T-cell (primary cell): Measurements from ENCODE around the gene ITGB6. TPM values are rescaled to one million over a fixed set of nuclear protein-coding genes. Genes with fewer than 3 reads are reported as not detected.

Source experiments
- ATAC-seq, 4 experiments: fragments of 200-7000 bp in 3 of 4; fragments of 150-1000 bp in 1 of 4; cut with Tn5 transposase; replicated peaks in 1 of 4; 1 replicate in 3 of 4; 2 replicates in 1 of 4; pipeline ENCODE4 v1.10.0; 2021; ENCODE audit warnings: moderate library complexity in 3 of 4, mild to moderate bottlenecking in 2 of 4, moderate number of reproducible peaks in 1 of 4
- CTCF ChIA-PET, 2 donors: fragments of 300-600 bp; sonication (Branson Sonifier 250); formaldehyde crosslinking; loops; one replicate each; lab custom pipeline; 2022; ENCODE audit warnings: antibody characterized with exemption in 2 of 2; lab: Charles Lee
- POLR2A ChIA-PET, 2 donors: fragments of 300-600 bp; sonication (Branson Sonifier 250); formaldehyde crosslinking; loops; one replicate each; lab custom pipeline; 2022; ENCODE audit warnings: antibody characterized with exemption in 2 of 2; lab: Charles Lee
- DNase-seq, 35 experiments: peaks; one replicate each; pipeline versions ENCODE4 v3.0.0 to v3.0.0-alpha.2; 2013 to 2023
- H3K27ac ChIP-seq: one replicate; pipeline ENCODE4 v1.5.1; 2013; ENCODE audit warnings: low read length
- H3K27me3 ChIP-seq, 2 experiments: replicated peaks in 1 of 2; 1 replicate in 1 of 2; 2 replicates in 1 of 2; pipeline versions ENCODE4 v1.6.1 to v1.7.0; 2013; ENCODE audit warnings: low read length in 1 of 2, mixed read lengths in 1 of 2; ENCODE audit not compliant: control insufficient read depth in 2 of 2, insufficient read depth in 2 of 2; ENCODE audit errors: extremely low read depth in 1 of 2
- H3K36me3 ChIP-seq, 2 donors: 1 replicate in 1 of 2; 2 replicates in 1 of 2; pipeline versions ENCODE4 v1.6.1 to v1.7.0; 2013; ENCODE audit warnings: low read length in 1 of 2; ENCODE audit not compliant: control insufficient read depth in 2 of 2, insufficient read depth in 1 of 2; ENCODE audit errors: extremely low read depth in 1 of 2
- H3K4me1 ChIP-seq, 2 experiments: 1 replicate in 1 of 2; 2 replicates in 1 of 2; pipeline versions ENCODE4 v1.6.1 to v1.7.0; 2013; ENCODE audit warnings: low read length in 2 of 2, mixed read lengths in 1 of 2; ENCODE audit not compliant: insufficient read depth in 2 of 2, control insufficient read depth in 1 of 2; ENCODE audit errors: extremely low read depth in 1 of 2
- H3K4me3 ChIP-seq, 2 donors: 1 replicate in 1 of 2; 2 replicates in 1 of 2; pipeline versions ENCODE4 v1.5.1 to v1.7.0; 2013; ENCODE audit warnings: mild to moderate bottlenecking in 2 of 2, low read length in 1 of 2, moderate library complexity in 1 of 2; ENCODE audit not compliant: control insufficient read depth in 1 of 2; ENCODE audit errors: extremely low read depth in 1 of 2
- H3K9me3 ChIP-seq: 2 replicates; pipeline ENCODE4 v1.7.0; 2013
- H3K27ac Mint-ChIP-seq, 2 donors: one replicate each; pipeline ENCODE4 v1.8.0; 2020 to 2021; ENCODE audit warnings: mild to moderate bottlenecking in 2 of 2, mixed read lengths in 2 of 2
- H3K27me3 Mint-ChIP-seq, 2 donors: one replicate each; pipeline ENCODE4 v1.8.0; 2021 to 2022; ENCODE audit warnings: mixed read lengths in 2 of 2
- H3K36me3 Mint-ChIP-seq: one replicate; pipeline ENCODE4 v1.8.0; 2021; ENCODE audit warnings: mixed read lengths
- H3K4me1 Mint-ChIP-seq, 3 donors: one replicate each; pipeline ENCODE4 v1.8.0; 2020 to 2022; ENCODE audit warnings: mixed read lengths in 3 of 3, mild to moderate bottlenecking in 1 of 3
- H3K4me3 Mint-ChIP-seq, 3 donors: one replicate each; pipeline ENCODE4 v1.8.0; 2020 to 2022; ENCODE audit warnings: mild to moderate bottlenecking in 3 of 3, mixed read lengths in 3 of 3, moderate library complexity in 3 of 3
- H3K9me3 Mint-ChIP-seq, 3 donors: one replicate each; pipeline ENCODE4 v1.8.0; 2020 to 2022; ENCODE audit warnings: mixed read lengths in 3 of 3
- WGBS: methylation state at CpG from one replicate; pipeline ENCODE4 v1.1.5; 2013; ENCODE audit warnings: missing lambda C conversion rate; ENCODE audit not compliant: insufficient coverage; 5-methylcytosine and 5-hydroxymethylcytosine counted together
- total RNA-seq, 35 experiments: library from RNA in 6 of 35; stranded (reverse) in 6 of 35; fragments of 120-200 nt in 1 of 35; gene quantifications; one replicate each; pipeline versions ENCODE4 v1.2.1 to v1.2.4 and lab custom pipeline; 2013 to 2026

The ITGB6 gene
- total RNA-seq, 5 donors from 2014 or later (not counting 1 experiment from before 2014, with no cell fraction given) = 0.09 to 0.38 TPM; not detected in 3

DNA sequence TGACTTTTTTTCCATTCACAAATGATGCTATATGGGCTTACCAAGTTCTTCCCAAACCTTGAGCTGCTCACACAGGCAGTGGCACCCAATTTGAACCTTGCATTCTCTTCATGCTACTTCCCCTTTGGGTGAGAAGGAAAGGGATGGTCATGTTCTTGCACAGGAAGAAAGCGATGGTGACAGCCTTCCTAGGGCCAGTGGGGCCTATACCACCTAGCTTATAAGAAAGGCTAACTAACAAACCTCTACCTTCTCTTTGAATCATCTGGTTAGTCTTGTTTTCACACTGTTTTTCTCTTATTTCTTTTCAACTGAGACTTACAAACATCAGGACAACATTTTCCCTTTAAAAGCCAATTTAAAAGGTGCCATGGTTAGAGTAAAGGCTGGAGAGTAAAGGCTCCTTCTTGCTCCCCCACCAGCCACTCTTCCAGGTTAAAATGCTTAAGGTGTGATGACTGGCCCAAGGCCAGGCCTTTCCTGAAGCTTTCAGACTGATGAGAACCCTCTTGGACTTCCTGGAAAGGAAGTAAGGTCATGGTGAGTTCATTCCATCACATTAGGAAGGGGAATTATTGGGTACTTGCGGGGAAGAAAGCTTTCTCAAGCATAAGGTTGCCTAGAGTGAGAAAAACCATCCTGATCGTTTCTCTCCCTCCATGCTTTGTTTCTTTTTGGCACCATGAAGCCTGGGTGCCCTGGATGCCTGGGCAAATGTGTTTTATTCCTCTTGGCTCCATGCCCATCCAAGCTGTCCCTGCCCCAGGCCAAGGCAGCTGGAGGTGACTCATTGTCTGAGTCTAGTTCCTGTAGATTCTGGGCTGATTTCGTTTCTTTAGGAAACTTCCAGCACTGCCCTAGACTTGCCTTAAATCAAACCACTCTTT lies 41.4 kb upstream of the ITGB6 start:
- ChIA-PET CTCF (interaction anchor here (0.6 to 1.0 kb wide), 2 partner anchors 729 to 755 kb away, joined by 3 read pairs; no protein-coding TSS in a partner anchor), POLR2A (no interaction called here)
- H3K9me3 ChIP-seq = no peaks in the 10 kb centered on the region
- no peaks in the 10 kb centered on the region for H3K4me1 ChIP-seq
- H3K27me3 ChIP-seq = no peaks in the 10 kb centered on the region
- Mint-ChIP-seq H3K36me3 (no peaks in the 10 kb centered on the region), H3K27ac (no peak overlapping the region), H3K4me1 (no peaks in the 10 kb centered on the region), H3K9me3 (no peaks in the 10 kb centered on the region), H3K27me3 (no peaks in the 10 kb centered on the region), H3K4me3 (no peak overlapping the region)
- H3K36me3 ChIP-seq = no peaks in the 10 kb centered on the region
- DNase-seq = no peak
- H3K4me3 ChIP-seq = no peak overlapping the region
- H3K27ac ChIP-seq = no peak overlapping the region
- no peak for ATAC-seq
- 83% methylated on average over 1 of the region's 4 CpGs for WGBS

DNA sequence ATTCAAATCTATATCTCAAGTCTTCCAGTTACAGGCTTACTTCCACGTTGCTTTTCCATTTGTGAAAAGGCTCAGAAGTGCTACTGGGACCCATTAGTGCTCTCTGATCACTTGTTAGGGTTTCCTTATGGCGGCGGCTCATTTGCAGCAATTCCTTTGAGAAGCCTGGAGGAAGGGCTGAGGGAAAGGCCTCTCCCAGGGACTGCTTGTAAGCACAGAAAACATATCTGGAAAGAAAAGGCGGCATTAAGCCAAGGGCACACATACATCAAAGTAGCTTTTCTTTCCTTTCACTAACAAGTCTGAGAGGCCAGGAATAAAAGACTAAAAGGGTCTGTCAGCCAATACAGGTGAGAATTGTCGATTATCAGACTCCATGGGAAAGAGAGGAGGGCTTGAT lies 39.4 kb upstream of the ITGB6 start:
- ChIA-PET CTCF (interaction anchor here in 1 of 2 donors (0.6 kb wide), 2 partner anchors 29 to 49 kb away, joined by 3 to 12 read pairs; no protein-coding TSS in a partner anchor), POLR2A (no interaction called here)
- no peaks in the 10 kb centered on the region for H3K36me3 Mint-ChIP-seq
- DNase-seq (no peak), ATAC-seq (no peak)
- Histone ChIP-seq H3K27ac (no peak overlapping the region), H3K9me3 (no peaks in the 10 kb centered on the region), H3K4me3 (no peak overlapping the region), H3K27me3 (no peaks in the 10 kb centered on the region), H3K36me3 (no peaks in the 10 kb centered on the region), H3K4me1 (no peaks in the 10 kb centered on the region)
- H3K4me3 Mint-ChIP-seq = no peak overlapping the region
- H3K27me3 Mint-ChIP-seq = no peaks in the 10 kb centered on the region
- WGBS = no CpG with 5 or more reads among the region's 5 CpGs
- no peak overlapping the region for H3K27ac Mint-ChIP-seq
- no peaks in the 10 kb centered on the region for H3K9me3 Mint-ChIP-seq
- no peaks in the 10 kb centered on the region for H3K4me1 Mint-ChIP-seq

DNA sequence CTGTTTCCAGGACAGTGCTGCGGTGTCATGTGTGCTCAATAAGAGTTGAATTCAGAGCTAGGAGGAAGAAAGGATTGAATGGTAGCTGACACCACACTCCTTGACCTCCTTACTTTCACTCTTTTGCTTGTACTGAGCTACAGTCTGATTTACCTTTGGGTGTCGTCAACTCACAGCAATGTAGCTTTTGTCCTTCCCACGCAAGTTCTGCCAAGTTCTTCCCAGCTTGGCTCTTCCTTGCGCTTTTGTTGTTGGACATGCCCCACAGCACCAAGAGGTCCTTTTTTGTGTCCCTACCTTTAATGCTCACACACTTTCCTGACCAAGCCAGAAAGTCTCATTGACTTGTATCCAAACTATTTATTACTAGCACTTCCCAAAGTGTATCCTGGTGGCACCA lies 38.3 kb upstream of the ITGB6 start:
- H3K4me1 ChIP-seq = no peaks in the 10 kb centered on the region
- no peaks in the 10 kb centered on the region for H3K36me3 ChIP-seq
- ATAC-seq (no peak), DNase-seq (no peak)
- H3K27ac Mint-ChIP-seq = no peak overlapping the region
- H3K9me3 ChIP-seq = no peaks in the 10 kb centered on the region
- no peak overlapping the region for H3K4me3 Mint-ChIP-seq
- no peaks in the 10 kb centered on the region for H3K9me3 Mint-ChIP-seq
- CTCF ChIA-PET = no interaction called here
- H3K4me3 ChIP-seq = no peak overlapping the region
- H3K27me3 ChIP-seq = no peaks in the 10 kb centered on the region
- no peaks in the 10 kb centered on the region for H3K4me1 Mint-ChIP-seq
- WGBS = 96% methylated on average over 3 of the region's 4 CpGs
- no peak overlapping the region for H3K27ac ChIP-seq
- peaks cover 0 to 5% of the 10 kb centered on the region in 2 donors for H3K27me3 Mint-ChIP-seq
- POLR2A ChIA-PET = no interaction called here
- H3K36me3 Mint-ChIP-seq = no peaks in the 10 kb centered on the region

DNA sequence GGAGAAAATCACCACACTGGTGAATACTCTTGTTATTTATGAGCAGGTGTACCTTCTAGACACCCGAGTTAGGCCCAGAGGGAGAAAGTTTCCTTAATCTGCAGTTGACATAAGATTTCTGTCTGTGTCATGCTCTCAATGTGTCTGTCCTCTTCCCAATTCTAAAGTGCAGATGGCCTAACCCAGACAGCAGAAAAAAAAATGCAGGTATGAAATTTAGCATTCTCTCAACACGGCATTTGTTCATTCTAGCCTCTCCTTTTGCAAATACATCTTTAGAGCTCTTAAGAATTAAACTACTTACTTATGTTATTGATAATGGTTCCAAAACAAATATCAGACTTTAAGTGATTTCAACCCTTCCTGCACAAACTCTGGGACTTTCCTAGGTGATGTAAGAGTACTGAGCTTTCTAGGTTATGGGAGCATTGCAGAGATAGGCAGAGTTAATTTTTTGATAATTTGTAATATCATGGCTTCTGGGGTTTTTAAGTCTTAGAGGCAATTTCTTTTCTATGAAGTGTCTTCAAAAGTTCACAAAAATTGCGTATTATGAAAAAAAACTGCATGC lies 32.9 kb upstream of the ITGB6 start:
- H3K36me3 ChIP-seq = no peaks in the 10 kb centered on the region
- no peak for DNase-seq
- no peaks in the 10 kb centered on the region for H3K36me3 Mint-ChIP-seq
- H3K27ac Mint-ChIP-seq = no peak overlapping the region
- H3K4me3 ChIP-seq = no peak overlapping the region
- H3K4me1 Mint-ChIP-seq = no peaks in the 10 kb centered on the region
- no peak overlapping the region for H3K4me3 Mint-ChIP-seq
- ATAC-seq = no peak
- H3K27me3 ChIP-seq = no peaks in the 10 kb centered on the region
- H3K9me3 ChIP-seq = no peaks in the 10 kb centered on the region
- WGBS = no CpG with 5 or more reads among the region's 3 CpGs
- H3K9me3 Mint-ChIP-seq = no peaks in the 10 kb centered on the region
- no peak overlapping the region for H3K27ac ChIP-seq
- peaks cover 0 to 5% of the 10 kb centered on the region in 2 donors for H3K27me3 Mint-ChIP-seq
- CTCF ChIA-PET = no interaction called here
- no peaks in the 10 kb centered on the region for H3K4me1 ChIP-seq
- POLR2A ChIA-PET = interaction anchor here in 1 of 2 donors (0.5 to 0.7 kb wide), 2 partner anchors 178 to 859 kb away, joined by 4 to 5 read pairs; no protein-coding TSS in a partner anchor

DNA sequence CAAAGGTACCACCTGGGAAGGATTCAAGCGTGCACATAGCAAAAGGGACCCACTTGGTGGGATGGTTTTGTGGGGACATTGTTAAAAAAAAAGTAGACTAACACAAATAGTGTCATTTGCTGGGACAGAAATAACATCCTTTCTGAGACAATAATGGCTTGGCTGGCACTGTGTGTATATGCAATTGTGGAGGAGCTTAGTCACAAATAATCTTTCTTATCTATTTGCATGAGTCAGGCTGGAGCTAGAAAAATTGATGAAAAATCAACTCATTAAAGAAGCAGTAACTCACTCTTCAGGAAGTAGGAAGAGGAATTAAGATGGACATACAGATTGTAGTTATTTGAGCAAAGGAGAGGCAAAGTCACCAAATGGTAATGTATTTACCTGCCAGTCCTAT lies 29.5 kb upstream of the ITGB6 start:
- ATAC-seq (no peak), DNase-seq (no peak)
- H3K4me3 Mint-ChIP-seq = no peak overlapping the region
- no CpG with 5 or more reads among the region's 1 CpG for WGBS
- Histone ChIP-seq H3K27ac (no peak overlapping the region), H3K4me3 (no peak overlapping the region), H3K36me3 (no peaks in the 10 kb centered on the region), H3K9me3 (no peaks in the 10 kb centered on the region), H3K27me3 (no peaks in the 10 kb centered on the region), H3K4me1 (no peaks in the 10 kb centered on the region)
- ChIA-PET POLR2A (no interaction called here), CTCF (no interaction called here)
- peaks cover 0 to 4% (median 3%) of the 10 kb centered on the region in 3 donors for H3K4me1 Mint-ChIP-seq
- H3K27ac Mint-ChIP-seq = no peak overlapping the region
- no peaks in the 10 kb centered on the region for H3K36me3 Mint-ChIP-seq
- H3K27me3 Mint-ChIP-seq = peaks cover 0 to 5% of the 10 kb centered on the region in 2 donors
- no peaks in the 10 kb centered on the region for H3K9me3 Mint-ChIP-seq

DNA sequence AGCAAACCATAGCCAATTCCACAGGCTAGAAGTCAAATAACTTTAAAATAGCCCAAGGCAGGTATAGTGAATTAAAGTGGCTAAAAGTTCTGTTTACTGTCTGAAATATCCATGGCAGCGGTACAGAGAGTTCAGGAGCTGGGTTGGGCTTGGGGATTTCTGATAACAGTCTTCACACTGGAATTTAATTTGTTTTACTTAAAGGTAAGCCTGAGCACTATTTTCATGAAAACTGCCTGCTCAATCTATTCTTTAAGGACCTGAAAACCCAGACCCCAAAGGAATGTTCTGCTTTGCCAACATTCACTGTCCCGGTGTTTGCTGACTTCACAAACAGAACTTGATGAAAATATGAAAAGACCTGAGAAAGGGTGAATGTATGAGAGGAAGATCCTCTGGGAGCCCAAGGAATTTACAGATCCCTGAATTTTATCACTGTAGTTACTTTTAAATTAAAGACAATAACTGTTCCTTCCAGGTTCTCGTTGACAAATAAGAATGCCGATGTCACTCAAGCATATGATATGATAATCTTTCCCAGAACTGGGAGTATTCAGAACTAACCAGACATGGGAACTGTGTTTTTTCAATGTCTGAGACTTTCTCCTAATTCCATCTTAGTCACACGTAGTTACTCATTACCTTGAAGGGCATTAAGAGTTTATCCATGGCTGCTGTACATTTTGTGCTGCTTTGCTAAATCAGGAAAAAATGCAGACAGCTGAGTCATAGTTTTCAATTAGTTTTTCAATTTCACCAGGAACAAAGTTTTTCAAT lies 28.3 kb upstream of the ITGB6 start:
- H3K27me3 Mint-ChIP-seq = no peaks in the 10 kb centered on the region
- no peaks in the 10 kb centered on the region for H3K36me3 Mint-ChIP-seq
- POLR2A ChIA-PET = no interaction called here
- no peaks in the 10 kb centered on the region for H3K9me3 Mint-ChIP-seq
- no peak overlapping the region for H3K4me3 Mint-ChIP-seq
- H3K9me3 ChIP-seq = no peaks in the 10 kb centered on the region
- no peak overlapping the region for H3K27ac Mint-ChIP-seq
- no peak for ATAC-seq
- H3K4me3 ChIP-seq = no peak overlapping the region
- H3K4me1 Mint-ChIP-seq = peaks cover 0 to 16% (median 13%) of the 10 kb centered on the region in 3 donors
- H3K27me3 ChIP-seq = no peaks in the 10 kb centered on the region
- DNase-seq = no peak
- H3K36me3 ChIP-seq = no peaks in the 10 kb centered on the region
- H3K4me1 ChIP-seq = no peaks in the 10 kb centered on the region
- WGBS = 60% methylated on average over 1 of the region's 5 CpGs
- H3K27ac ChIP-seq = no peak overlapping the region
- CTCF ChIA-PET = no interaction called here
